Smooth muscle cell (in vitro differentiated cells): ENCODE measurements around the gene BMPR1A. TPM values are rescaled to one million over a fixed set of nuclear protein-coding genes. Genes with fewer than 3 reads are reported as not detected.

Experiments used
- DNase-seq: peaks from one replicate; lab custom pipeline; 2025; ENCODE audit not compliant: unreplicated experiment; lab: John Stamatoyannopoulos, UW
- H2AFZ ChIP-seq: fragments of 200-600 bp; sonication (generic); 2 replicates; pipeline ENCODE4 v1.6.0; 2016; ENCODE audit warnings: antibody characterized with exemption, low read depth, mild to moderate bottlenecking
- H3F3A ChIP-seq: fragments of 200-600 bp; sonication (generic); 2 replicates; pipeline ENCODE4 v1.6.0; 2017; ENCODE audit warnings: antibody characterized with exemption, low read depth
- H3K27ac ChIP-seq: fragments of 200-600 bp; sonication (generic); 2 replicates; pipeline ENCODE4 v1.5.1; 2016; ENCODE audit warnings: low read depth, mild to moderate bottlenecking
- H3K27me3 ChIP-seq: fragments of 200-600 bp; sonication (generic); 2 replicates; pipeline ENCODE4 v1.6.1; 2016; ENCODE audit warnings: low read depth, mild to moderate bottlenecking
- H3K36me3 ChIP-seq: fragments of 200-600 bp; sonication (generic); 2 replicates; pipeline ENCODE4 v1.5.1; 2016; ENCODE audit warnings: low read depth
- H3K4me1 ChIP-seq: fragments of 200-600 bp; sonication (generic); 2 replicates; pipeline ENCODE4 v1.5.1; 2016; ENCODE audit warnings: low read depth
- H3K4me2 ChIP-seq: fragments of 200-600 bp; sonication (generic); 2 replicates; pipeline ENCODE4 v1.6.0; 2016; ENCODE audit warnings: mild to moderate bottlenecking
- H3K4me3 ChIP-seq: fragments of 200-600 bp; sonication (generic); 2 replicates; pipeline ENCODE4 v1.5.1; 2016; ENCODE audit warnings: mild to moderate bottlenecking
- H3K79me2 ChIP-seq: fragments of 200-600 bp; sonication (generic); 2 replicates; pipeline ENCODE4 v1.6.0; 2016; ENCODE audit warnings: low read depth, mild to moderate bottlenecking
- H3K9ac ChIP-seq: fragments of 200-600 bp; sonication (generic); 2 replicates; pipeline ENCODE4 v1.6.0; 2016; ENCODE audit warnings: low read depth
- H3K9me3 ChIP-seq: fragments of 200-600 bp; sonication (generic); replicated peaks from 2 replicates; pipeline ENCODE4 v1.5.1; 2016; ENCODE audit warnings: low read depth
- H4K20me1 ChIP-seq: fragments of 200-600 bp; sonication (generic); 2 replicates; pipeline ENCODE4 v1.6.0; 2016; ENCODE audit warnings: low read depth
- WGBS: methylation state at CpG from one replicate; pipeline ENCODE4 v1.1.7; 2016; ENCODE audit warnings: low lambda C conversion rate; 5-methylcytosine and 5-hydroxymethylcytosine counted together
- polyA plus RNA-seq: library from polyadenylated mRNA; unstranded; fragments of >200 nt; fragmentation: Nextera tagmentation; extraction: Ambion mirVana; gene quantifications from 2 replicates; pipeline ENCODE4 v1.2.1, GENCODE V29; 2016
- total RNA-seq: library from RNA; depleted of rRNA; stranded (reverse); fragments of >200 nt; gene quantifications from 2 replicates; pipeline ENCODE4 v1.2.3, GENCODE V29; 2014
- TF ChIP-seq, protein P1 (sequence below): fragments of 200-600 bp; sonication (generic); IDR thresholded peaks from 2 replicates; pipeline ENCODE4 v1.5.1; 2017; ENCODE audit warnings: borderline replicate concordance, mild to moderate bottlenecking, antibody characterized with exemption; ENCODE audit not compliant: insufficient read depth, poor library complexity, severe bottlenecking

The BMPR1A gene
- total and polyA plus RNA-seq, 2 experiments from 2014 or later, result 15.5 to 80.9 TPM

GRCh38 chr10:86715156-86715795, 41.1 kb upstream of the BMPR1A start:
- Histone ChIP-seq H3K4me3 (no peak overlapping the region), H3K9me3 (no peaks in the 10 kb centered on the region), H3K36me3 (no peaks in the 10 kb centered on the region), H3K79me2 (no peaks in the 10 kb centered on the region), H4K20me1 (no peaks in the 10 kb centered on the region), H3K4me1 (peaks cover 6% of the 10 kb centered on the region), H3K27ac (no peak overlapping the region), H3K27me3 (no peaks in the 10 kb centered on the region), H3K9ac (no peak overlapping the region), H2AFZ (no peak overlapping the region), H3K4me2 (no peak overlapping the region), H3F3A (peaks cover 8% of the 10 kb centered on the region)
- no peak for DNase-seq
- TF ChIP-seq, protein P1, sequence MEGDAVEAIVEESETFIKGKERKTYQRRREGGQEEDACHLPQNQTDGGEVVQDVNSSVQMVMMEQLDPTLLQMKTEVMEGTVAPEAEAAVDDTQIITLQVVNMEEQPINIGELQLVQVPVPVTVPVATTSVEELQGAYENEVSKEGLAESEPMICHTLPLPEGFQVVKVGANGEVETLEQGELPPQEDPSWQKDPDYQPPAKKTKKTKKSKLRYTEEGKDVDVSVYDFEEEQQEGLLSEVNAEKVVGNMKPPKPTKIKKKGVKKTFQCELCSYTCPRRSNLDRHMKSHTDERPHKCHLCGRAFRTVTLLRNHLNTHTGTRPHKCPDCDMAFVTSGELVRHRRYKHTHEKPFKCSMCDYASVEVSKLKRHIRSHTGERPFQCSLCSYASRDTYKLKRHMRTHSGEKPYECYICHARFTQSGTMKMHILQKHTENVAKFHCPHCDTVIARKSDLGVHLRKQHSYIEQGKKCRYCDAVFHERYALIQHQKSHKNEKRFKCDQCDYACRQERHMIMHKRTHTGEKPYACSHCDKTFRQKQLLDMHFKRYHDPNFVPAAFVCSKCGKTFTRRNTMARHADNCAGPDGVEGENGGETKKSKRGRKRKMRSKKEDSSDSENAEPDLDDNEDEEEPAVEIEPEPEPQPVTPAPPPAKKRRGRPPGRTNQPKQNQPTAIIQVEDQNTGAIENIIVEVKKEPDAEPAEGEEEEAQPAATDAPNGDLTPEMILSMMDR, result no peak
- WGBS, result 81% methylated on average over 5 of the region's 6 CpGs

- no peak overlapping the region for H2AFZ ChIP-seq
- no peak overlapping the region for H3K4me2 ChIP-seq
- H3K27ac ChIP-seq, result no peak overlapping the region
- 80% methylated on average over 5 of the region's 5 CpGs for WGBS
- H3F3A ChIP-seq, result peaks cover 8% of the 10 kb centered on the region
- no peaks in the 10 kb centered on the region for H3K79me2 ChIP-seq
- H3K4me3 ChIP-seq, result no peak overlapping the region
- no peaks in the 10 kb centered on the region for H4K20me1 ChIP-seq
- no peaks in the 10 kb centered on the region for H3K9me3 ChIP-seq
- H3K36me3 ChIP-seq, result no peaks in the 10 kb centered on the region
- TF ChIP-seq, protein P1, result no peak
- no peak overlapping the region for H3K9ac ChIP-seq
- H3K4me1 ChIP-seq, result peaks cover 6% of the 10 kb centered on the region
- no peak for DNase-seq
- no peaks in the 10 kb centered on the region for H3K27me3 ChIP-seq
Observed at GRCh38 chr10:86715836-86716235, 40.6 kb upstream of the BMPR1A start.

DNA sequence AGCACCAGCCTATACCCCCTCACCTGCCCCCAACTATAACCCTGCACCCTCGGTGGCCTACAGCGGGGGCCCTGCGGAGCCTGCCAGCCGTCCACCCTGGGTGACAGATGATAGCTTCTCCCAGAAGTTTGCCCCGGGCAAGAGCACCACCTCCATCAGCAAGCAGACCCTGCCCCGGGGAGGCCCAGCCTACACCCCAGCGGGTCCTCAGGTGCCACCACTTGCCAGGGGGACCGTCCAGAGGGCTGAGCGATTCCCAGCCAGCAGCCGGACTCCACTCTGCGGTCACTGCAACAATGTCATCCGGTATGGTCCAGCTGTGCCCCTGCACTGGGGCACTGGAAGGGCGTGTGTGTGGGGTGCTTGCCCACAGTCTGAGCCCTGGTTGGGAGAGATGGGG, 40.0 kb upstream of the BMPR1A start:
- Histone ChIP-seq H3F3A (peaks cover 8% of the 10 kb centered on the region), H3K36me3 (no peaks in the 10 kb centered on the region), H4K20me1 (no peaks in the 10 kb centered on the region), H3K79me2 (no peaks in the 10 kb centered on the region), H2AFZ (no peak overlapping the region), H3K27me3 (no peaks in the 10 kb centered on the region), H3K27ac (no peak overlapping the region), H3K4me1 (peaks cover 6% of the 10 kb centered on the region), H3K9me3 (no peaks in the 10 kb centered on the region), H3K9ac (no peak overlapping the region), H3K4me2 (no peak overlapping the region), H3K4me3 (no peak overlapping the region)
- TF ChIP-seq, protein P1, result no peak
- no peak for DNase-seq
- 97% methylated on average over 13 of the region's 13 CpGs for WGBS

DNA sequence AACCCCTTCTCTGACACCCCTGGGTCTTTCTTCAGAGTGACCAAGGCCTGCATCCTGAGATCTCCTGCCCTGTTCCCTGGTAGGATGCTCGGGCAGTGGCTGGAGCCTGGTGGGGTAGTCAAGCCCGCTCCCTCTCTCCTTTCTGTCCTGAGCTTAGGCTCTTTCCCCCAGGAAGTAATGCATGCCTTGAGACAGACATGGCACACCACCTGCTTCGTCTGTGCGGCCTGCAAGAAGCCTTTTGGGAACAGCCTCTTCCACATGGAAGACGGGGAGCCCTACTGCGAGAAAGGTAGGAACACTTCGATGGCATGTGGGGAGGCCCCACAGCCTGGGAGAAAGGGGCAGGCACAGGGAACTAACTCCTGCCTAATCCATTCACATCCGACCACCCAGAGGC, 37.9 kb upstream of the BMPR1A start:
- Histone ChIP-seq H3K4me2 (no peak overlapping the region), H3K9me3 (no peaks in the 10 kb centered on the region), H3K27ac (no peak overlapping the region), H3K36me3 (no peaks in the 10 kb centered on the region), H3K79me2 (no peaks in the 10 kb centered on the region), H4K20me1 (no peaks in the 10 kb centered on the region), H2AFZ (no peak overlapping the region), H3K4me1 (no peaks in the 10 kb centered on the region), H3F3A (no peaks in the 10 kb centered on the region), H3K9ac (no peak overlapping the region), H3K4me3 (no peak overlapping the region), H3K27me3 (no peaks in the 10 kb centered on the region)
- TF ChIP-seq, protein P1, result no peak
- no peak for DNase-seq
- 92% methylated on average over 8 of the region's 8 CpGs for WGBS
